GM18861 (cell line): ENCODE results near the gene C1QC.
"Not testable (repeated sequence)": the region's sequence is repeated elsewhere in the genome, so short reads cannot be mapped to it uniquely, and the experiment has no call there.

Experiments
- ATAC-seq: cut with Tn5 transposase; IDR thresholded peaks from one replicate; pipeline ENCODE4 v1.9.1; 2021; ENCODE audit not compliant: unreplicated experiment

Gene C1QC

GRCh38 chr1:22645931-22646330, 2.5 kb downstream of the C1QC start:
- no peak for ATAC-seq

GRCh38 chr1:22646384-22646783, 3.0 kb downstream of the C1QC start:
- ATAC-seq = no peak

- no peak for ATAC-seq
These were observed 6.8 kb downstream of the C1QC start for GRCh38 chr1:22650089-22650693.

GRCh38 chr1:22651941-22652856, 8.8 kb downstream of the C1QC start:
- ATAC-seq = no peak

- ATAC-seq = no peak
These were observed 9.5 kb downstream of the C1QC start, which contains the start of gene C1QB for GRCh38 chr1:22652881-22653316. Gene C1QB, plus strand, starts transcription at chr1:22653236. Its CDS starts 6,227 bp downstream, at chr1:22659463.

- no peak for ATAC-seq
These were observed 11.3 kb downstream of the C1QC start for GRCh38 chr1:22654692-22655091.

- ATAC-seq = no peak
These were observed 15.1 kb downstream of the C1QC start for GRCh38 chr1:22658385-22659163.

GRCh38 chr1:22660716-22661241, 17.3 kb downstream of the C1QC start:
- no peak for ATAC-seq

- ATAC-seq = no peak
These were observed 18.4 kb downstream of the C1QC start for GRCh38 chr1:22661880-22662279.

- no peak for ATAC-seq
These were observed 18.9 kb downstream of the C1QC start for GRCh38 chr1:22662318-22662717.

GRCh38 chr1:22662986-22663408, 19.6 kb downstream of the C1QC start:
- no peak for ATAC-seq

GRCh38 chr1:22665752-22666151, 22.3 kb downstream of the C1QC start:
- no peak for ATAC-seq

- no peak for ATAC-seq
These were observed 23.0 kb downstream of the C1QC start for GRCh38 chr1:22666412-22666811.

GRCh38 chr1:22668840-22669239, 25.4 kb downstream of the C1QC start:
- ATAC-seq = not testable (repeated sequence)

- no peak for ATAC-seq
These were observed 27.0 kb downstream of the C1QC start for GRCh38 chr1:22670352-22670975.

GRCh38 chr1:22671999-22672398, 28.6 kb downstream of the C1QC start:
- ATAC-seq = no peak

- ATAC-seq = no peak
These were observed 30.3 kb downstream of the C1QC start for GRCh38 chr1:22673486-22674409.

- no peak for ATAC-seq
These were observed 30.9 kb downstream of the C1QC start for GRCh38 chr1:22674410-22674749.

- ATAC-seq = not testable (repeated sequence)
These were observed 32.7 kb downstream of the C1QC start for GRCh38 chr1:22676151-22676550.
